PC-9 (cell line): ENCODE measurements around the gene IPPK. TPM values are rescaled to one million over a fixed set of nuclear protein-coding genes. Genes with fewer than 3 reads are reported as not detected.

Experiments used
- BruUV-seq: library from RNA; stranded (reverse); fragments of 400-500 nt; replicated peaks from 2 replicates; lab custom pipeline; 2021; lab: Mats Ljungman, UMichigan
- CTCF ChIA-PET: fragments of 300-600 bp; sonication (Branson Sonifier 250); formaldehyde crosslinking; loops from one replicate; lab custom pipeline; 2022; ENCODE audit warnings: antibody characterized with exemption; lab: Charles Lee
- POLR2A ChIA-PET: fragments of 300-600 bp; sonication (Branson Sonifier 250); formaldehyde crosslinking; loops from one replicate; lab custom pipeline; 2022; ENCODE audit warnings: antibody characterized with exemption; ENCODE audit not compliant: unreplicated experiment; lab: Charles Lee
- DNase-seq, 2 experiments: peaks; one replicate each; pipeline versions ENCODE4 v3.0.0 to v3.0.0-alpha.2; 2015 to 2022; ENCODE audit warnings: mixed read lengths in 1 of 2
- H2AFZ ChIP-seq: fragments of 200-600 bp; sonication (generic); 2 replicates; pipeline ENCODE4 v1.8.1; 2017; ENCODE audit warnings: antibody characterized with exemption
- H3F3A ChIP-seq: fragments of 200-600 bp; sonication (generic); 2 replicates; pipeline ENCODE4 v1.8.1; 2017; ENCODE audit warnings: antibody characterized with exemption, mild to moderate bottlenecking, low read depth; ENCODE audit not compliant: insufficient read depth
- H3K27ac ChIP-seq: fragments of 200-600 bp; sonication (generic); 2 replicates; pipeline ENCODE4 v1.6.1; 2016; ENCODE audit warnings: mixed run types
- H3K27me3 ChIP-seq: fragments of 200-600 bp; sonication (generic); 2 replicates; pipeline ENCODE4 v1.6.1; 2016; ENCODE audit warnings: low read depth, mixed run types; ENCODE audit not compliant: insufficient read depth
- H3K36me3 ChIP-seq: fragments of 200-600 bp; sonication (generic); 2 replicates; pipeline ENCODE4 v1.6.1; 2016; ENCODE audit warnings: low read depth, mixed run types
- H3K4me1 ChIP-seq: fragments of 200-600 bp; sonication (generic); replicated peaks from 2 replicates; pipeline ENCODE4 v1.6.1; 2016; ENCODE audit warnings: mixed run types; ENCODE audit not compliant: insufficient read depth
- H3K4me2 ChIP-seq: fragments of 200-600 bp; sonication (generic); 2 replicates; pipeline ENCODE4 v1.6.1; 2017; ENCODE audit warnings: mixed run types
- H3K4me3 ChIP-seq: fragments of 200-600 bp; sonication (generic); 2 replicates; pipeline ENCODE4 v1.6.1; 2016; ENCODE audit warnings: mixed run types
- H3K79me2 ChIP-seq: fragments of 200-600 bp; sonication (generic); 2 replicates; pipeline ENCODE4 v1.6.1; 2017; ENCODE audit warnings: low read depth, mixed run types
- H3K9me2 ChIP-seq: fragments of 200-600 bp; sonication (generic); 2 replicates; pipeline ENCODE4 v1.8.1; 2017; ENCODE audit warnings: mild to moderate bottlenecking; ENCODE audit not compliant: insufficient read depth
- H3K9me3 ChIP-seq: fragments of 200-600 bp; sonication (generic); 2 replicates; pipeline ENCODE4 v1.8.1; 2016; ENCODE audit warnings: low read depth; ENCODE audit not compliant: insufficient read depth
- H4K20me1 ChIP-seq: fragments of 200-600 bp; sonication (generic); 2 replicates; pipeline ENCODE4 v1.8.1; 2017; ENCODE audit not compliant: insufficient read depth
- CTCF ChIP-seq: fragments of 200-600 bp; sonication (generic); conservative IDR thresholded peaks from 2 replicates; pipeline ENCODE4 v1.6.1; 2017; ENCODE audit warnings: mixed run types, antibody characterized with exemption, mild to moderate bottlenecking, moderate library complexity
- EZH2 ChIP-seq: fragments of 200-600 bp; sonication (generic); IDR thresholded peaks from 2 replicates; pipeline ENCODE4 v1.8.0; 2017; ENCODE audit warnings: antibody characterized with exemption, low read depth
- intact Hi-C: fragments of 100-400 bp; cut with micrococcal nuclease; formaldehyde crosslinking; loops from one replicate; pipeline ENCODE4 v1.10.0; 2022; ENCODE audit not compliant: unreplicated experiment
- total RNA-seq: library from RNA; stranded (reverse); gene quantifications from 2 replicates; pipeline ENCODE4 v1.2.3, GENCODE V29; 2021

IPPK gene
- total RNA-seq, 1 experiment from 2014 or later, result 12.3 TPM

- H3K27me3 ChIP-seq, result no peaks in the 10 kb centered on the region
- H3K36me3 ChIP-seq, result peaks cover 6% of the 10 kb centered on the region; the same call in 1 of the 2 replicates
- no peaks in the 10 kb centered on the region for H3K9me2 ChIP-seq
- TF ChIP-seq EZH2 (no peak), CTCF (no peak)
- DNase-seq, result no peak
- no peaks in the 10 kb centered on the region for H3K9me3 ChIP-seq
- peaks cover 6% of the 10 kb centered on the region; the same call in 1 of the 2 replicates for H3F3A ChIP-seq
- POLR2A ChIA-PET, result no interaction called here
- no peak overlapping the region for H3K4me2 ChIP-seq
- no peaks in the 10 kb centered on the region for H4K20me1 ChIP-seq
- no TSS peak for BruUV-seq
- no peak overlapping the region for H2AFZ ChIP-seq
- no peak overlapping the region for H3K4me3 ChIP-seq
- intact Hi-C loops, result no loop called here
- no peak overlapping the region for H3K27ac ChIP-seq
- CTCF ChIA-PET, result no interaction called here
- no peaks in the 10 kb centered on the region for H3K79me2 ChIP-seq
- 0 out of 2 replicates have a peak, but pooled peaks cover 2% of the 10 kb centered on the region for H3K4me1 ChIP-seq
Observed at GRCh38 chr9:92711146-92711545, 41.2 kb upstream of the IPPK start.

GRCh38 chr9:92710368-92710767 lies 40.4 kb upstream of the IPPK start:
- Histone ChIP-seq H4K20me1 (no peaks in the 10 kb centered on the region), H3K27me3 (no peaks in the 10 kb centered on the region), H3K4me3 (no peak overlapping the region), H3K27ac (no peak overlapping the region), H2AFZ (no peak overlapping the region), H3K9me2 (no peaks in the 10 kb centered on the region), H3K4me2 (no peak overlapping the region), H3K4me1 (0 out of 2 replicates have a peak, but pooled peaks cover 5% of the 10 kb centered on the region), H3F3A (peaks cover 6% of the 10 kb centered on the region; the same call in 1 of the 2 replicates), H3K36me3 (peaks cover 6% of the 10 kb centered on the region; the same call in 1 of the 2 replicates), H3K9me3 (no peaks in the 10 kb centered on the region), H3K79me2 (no peaks in the 10 kb centered on the region)
- BruUV-seq, result no TSS peak
- CTCF ChIA-PET, result no interaction called here
- no peak for TF ChIP-seq CTCF
- no peak for TF ChIP-seq EZH2
- DNase-seq, result no peak
- POLR2A ChIA-PET, result no interaction called here
- intact Hi-C loops, result no loop called here

- H3K9me2 ChIP-seq, result no peaks in the 10 kb centered on the region
- no TSS peak for BruUV-seq
- TF ChIP-seq CTCF, result no peak
- no peak for TF ChIP-seq EZH2
- H3K4me2 ChIP-seq, result no peak overlapping the region
- peaks cover 6% of the 10 kb centered on the region; the same call in 1 of the 2 replicates for H3F3A ChIP-seq
- H3K27ac ChIP-seq, result no peak overlapping the region
- CTCF ChIA-PET, result no interaction called here
- H3K27me3 ChIP-seq, result no peaks in the 10 kb centered on the region
- no peaks in the 10 kb centered on the region for H4K20me1 ChIP-seq
- 0 out of 2 replicates have a peak, but pooled peaks cover 5% of the 10 kb centered on the region for H3K4me1 ChIP-seq
- H3K9me3 ChIP-seq, result no peaks in the 10 kb centered on the region
- intact Hi-C loops, result no loop called here
- H2AFZ ChIP-seq, result no peak overlapping the region
- DNase-seq, result no peak
- peaks cover 6% of the 10 kb centered on the region; the same call in 1 of the 2 replicates for H3K36me3 ChIP-seq
- POLR2A ChIA-PET, result no interaction called here
- no peaks in the 10 kb centered on the region for H3K79me2 ChIP-seq
- H3K4me3 ChIP-seq, result no peak overlapping the region
Observed at GRCh38 chr9:92709954-92710353, 40.0 kb upstream of the IPPK start.
